Measurements from ENCODE around the gene WNT2B. TPM values are rescaled to one million over a fixed set of nuclear protein-coding genes. Genes with fewer than 3 reads are reported as not detected.
"Not testable (repeated sequence)": the region's sequence is repeated elsewhere in the genome, so short reads cannot be mapped to it uniquely, and the experiment has no call there.

WNT2B gene
- total and polyA plus RNA-seq, 10 of the 15 experiments (the other 5 are each of a cell fraction or from before 2014, with no cell fraction given): 0.02 to 1.1 (median 0.14) TPM

DNA sequence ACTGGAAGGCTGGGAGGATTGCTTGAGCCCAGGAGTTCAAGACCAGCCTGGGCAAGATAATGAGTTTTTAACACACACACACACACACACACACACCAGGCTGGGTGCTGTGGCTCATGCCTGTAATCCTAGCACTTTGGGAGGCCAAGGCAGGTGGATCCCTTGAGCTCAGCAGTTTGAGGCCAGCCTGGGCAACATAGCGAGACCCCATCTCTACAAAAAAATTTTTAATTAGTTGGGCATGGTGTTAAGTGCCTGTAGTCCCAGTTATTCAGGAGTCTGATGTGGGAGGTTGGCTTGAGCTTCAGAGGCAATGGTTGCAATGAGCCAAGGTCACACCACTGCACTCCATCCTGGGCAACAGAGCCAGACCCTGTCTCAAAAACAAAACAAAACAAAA, 22.7 kb upstream of the WNT2B start:
- ChIA-PET CTCF (interaction anchor here (0.9 to 1.3 kb wide), 5 partner anchors 15 to 128 kb away, joined by 3 to 4 read pairs (median 3); no protein-coding TSS in a partner anchor), SMC1A (ENCODE audit: uncharacterized antibody, unreplicated experiment) (interaction anchor here (0.6 kb wide), 1 partner anchor 92 kb away, joined by 3 read pairs; no protein-coding TSS in a partner anchor)
- H3K79me2 ChIP-seq (ENCODE audit: control insufficient read depth, insufficient read depth, low read length); H3K4me2 ChIP-seq (ENCODE audit: control insufficient read depth, insufficient read depth); FAIRE-seq; RAD21 ChIA-PET (ENCODE audit: unreplicated experiment); DNase-seq (ENCODE audit: low read depth, low spot score); H4K20me1 ChIP-seq (ENCODE audit: control insufficient read depth, insufficient read depth); POLR2A ChIA-PET; H3K27me3 ChIP-seq (replicated peaks in 1 of 2; ENCODE audit: control insufficient read depth in 2 of 2, insufficient read depth in 2 of 2, low read length in 1 of 2); intact Hi-C loops (cut with micrococcal nuclease; ENCODE audit: unreplicated experiment); H2AFZ ChIP-seq (ENCODE audit: control insufficient read depth, low read depth, low read length); H3K9me3 ChIP-seq (replicated peaks; ENCODE audit: control insufficient read depth, insufficient read depth, low read length); ATAC-seq; H3K27ac ChIP-seq (ENCODE audit: control insufficient read depth, insufficient read depth); H3K9ac ChIP-seq (ENCODE audit: control insufficient read depth, insufficient read depth, low read length); H3K4me3 ChIP-seq; H3K36me3 ChIP-seq (ENCODE audit: control insufficient read depth in 2 of 2, insufficient read depth in 2 of 2, low read length in 1 of 2); BruUV-seq (replicated peaks); in situ Hi-C loops (cut with MboI); H3K4me1 ChIP-seq (ENCODE audit: control insufficient read depth, insufficient read depth, low read length): not testable (repeated sequence)
- WGBS (ENCODE audit: insufficient coverage, insufficient replicate concordance, low lambda C conversion rate, missing lambda C conversion rate): 0% methylated on average over 1 of the region's 1 CpG

DNA sequence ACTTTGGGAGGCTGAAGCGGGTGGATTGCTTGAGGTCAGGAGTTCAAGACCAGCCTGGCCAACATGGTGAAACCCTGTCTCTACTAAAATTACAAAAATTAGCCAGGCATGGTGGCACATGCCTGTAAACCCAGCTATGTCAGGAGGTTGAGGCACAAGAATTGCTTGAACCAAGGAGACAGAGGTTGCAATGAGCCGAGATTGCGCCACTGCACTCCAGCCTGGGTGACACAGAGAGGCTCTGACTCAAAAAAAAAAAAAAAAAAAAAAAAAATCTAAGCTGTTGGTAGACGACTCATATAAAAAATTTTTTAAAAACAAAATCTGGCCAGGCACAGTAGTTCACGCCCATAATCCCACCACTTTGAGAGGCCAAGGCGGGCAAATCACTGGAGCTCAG, 21.1 kb upstream of the WNT2B start:
- 71% methylated on average over 6 of the region's 6 CpGs for WGBS (ENCODE audit: insufficient coverage, insufficient replicate concordance, low lambda C conversion rate, missing lambda C conversion rate)
- H3K9ac ChIP-seq (ENCODE audit: control insufficient read depth, insufficient read depth, low read length); H3K4me1 ChIP-seq (ENCODE audit: control insufficient read depth, insufficient read depth, low read length); H4K20me1 ChIP-seq (ENCODE audit: control insufficient read depth, insufficient read depth); DNase-seq (ENCODE audit: low read depth, low spot score); H2AFZ ChIP-seq (ENCODE audit: control insufficient read depth, low read depth, low read length); ATAC-seq; H3K79me2 ChIP-seq (ENCODE audit: control insufficient read depth, insufficient read depth, low read length); H3K27ac ChIP-seq (ENCODE audit: control insufficient read depth, insufficient read depth); SMC1A ChIA-PET (ENCODE audit: uncharacterized antibody, unreplicated experiment); H3K36me3 ChIP-seq (ENCODE audit: control insufficient read depth in 2 of 2, insufficient read depth in 2 of 2, low read length in 1 of 2); BruUV-seq (replicated peaks); H3K9me3 ChIP-seq (replicated peaks; ENCODE audit: control insufficient read depth, insufficient read depth, low read length); intact Hi-C loops (cut with micrococcal nuclease; ENCODE audit: unreplicated experiment); H3K4me3 ChIP-seq; POLR2A ChIA-PET; FAIRE-seq; H3K4me2 ChIP-seq (ENCODE audit: control insufficient read depth, insufficient read depth); H3K27me3 ChIP-seq (replicated peaks in 1 of 2; ENCODE audit: control insufficient read depth in 2 of 2, insufficient read depth in 2 of 2, low read length in 1 of 2); in situ Hi-C loops (cut with MboI); CTCF ChIA-PET: not testable (repeated sequence)
- RAD21 ChIA-PET (ENCODE audit: unreplicated experiment): interaction anchor here (0.8 kb wide), 1 partner anchor 14 kb away, joined by 3 read pairs; no protein-coding TSS in a partner anchor
